NCI-H1092 treated with DMSO at 0.1 percent for 48 hours (cell line): ENCODE measurements around the gene GPT2.

Experiments
- DNase-seq: peaks from one replicate; lab custom pipeline; 2025; lab: John Stamatoyannopoulos, UW

Gene GPT2

DNA sequence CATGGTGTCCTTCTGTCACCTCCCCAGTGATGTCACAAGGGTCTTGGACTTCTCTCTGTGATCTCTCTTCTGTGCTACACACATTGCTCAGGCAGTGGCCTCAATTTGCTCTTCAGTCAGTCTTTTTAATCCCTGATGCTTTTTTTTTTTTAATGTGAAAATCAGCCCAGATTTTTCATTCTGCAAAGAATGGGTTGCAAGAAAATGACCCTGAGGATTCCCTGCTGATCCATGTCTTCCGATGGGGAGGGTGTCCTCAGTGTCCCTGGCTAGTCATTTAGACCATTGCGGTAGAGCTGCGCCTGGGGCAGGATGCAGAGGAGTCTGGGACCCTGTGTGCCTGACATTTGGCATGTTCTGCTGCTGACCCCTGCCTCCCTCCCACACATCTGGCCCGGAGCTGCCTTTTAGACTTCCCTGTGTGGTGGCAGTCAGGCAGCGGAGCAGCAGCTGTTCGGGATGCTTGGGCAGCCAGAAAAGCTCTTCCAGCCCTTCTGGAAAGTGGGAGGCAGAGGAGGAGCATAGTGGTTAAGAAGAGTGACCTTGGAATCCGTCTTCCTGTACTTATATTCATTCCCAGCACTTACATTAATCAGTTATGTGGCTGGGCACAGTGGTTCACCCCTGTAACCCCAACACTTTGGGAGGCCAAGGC is 12.3 kb downstream of the GPT2 start:
- DNase-seq: no peak

DNA sequence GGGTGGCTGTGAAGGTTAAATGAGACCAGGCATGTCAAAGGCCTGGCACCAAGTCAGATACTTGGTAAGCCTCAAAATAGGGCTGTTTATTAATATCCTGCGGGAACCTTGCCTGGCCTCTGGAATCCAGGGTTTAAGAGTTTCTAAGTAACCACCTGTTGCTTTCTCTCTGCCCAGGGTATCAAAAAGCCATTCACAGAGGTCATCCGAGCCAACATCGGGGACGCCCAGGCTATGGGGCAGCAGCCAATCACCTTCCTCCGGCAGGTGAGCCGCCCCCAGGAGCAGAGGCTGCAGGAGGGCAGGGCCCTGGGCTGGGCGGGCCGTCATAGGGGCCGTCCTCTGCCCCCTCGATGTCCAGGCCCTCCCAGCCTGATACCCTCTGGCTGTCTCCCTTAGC is 13.3 kb downstream of the GPT2 start:
- DNase-seq: no peak

DNA sequence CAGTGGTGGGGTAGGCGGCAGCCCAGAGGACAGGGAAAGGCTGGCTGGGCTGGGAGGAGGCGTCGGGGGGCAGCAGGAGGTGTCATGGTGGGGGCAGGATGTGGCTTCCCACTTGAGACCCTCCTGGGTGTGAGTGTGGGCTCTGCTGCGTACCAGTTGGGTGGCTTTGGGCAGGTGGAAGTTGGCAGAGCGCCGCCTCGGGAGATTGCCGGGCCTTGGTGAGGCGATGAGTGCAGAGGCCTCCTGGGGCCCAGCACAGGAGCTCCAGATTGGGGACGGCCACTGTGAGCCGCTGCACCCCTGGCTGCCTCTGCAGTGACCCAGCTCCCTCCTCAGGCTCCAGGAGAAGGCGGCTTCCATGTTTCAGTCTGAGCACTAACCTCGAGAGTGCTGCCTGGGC is 13.8 kb downstream of the GPT2 start:
- DNase-seq: no peak

GRCh38 chr16:46899443-46900143 is 15.4 kb downstream of the GPT2 start:
- DNase-seq: no peak

DNA sequence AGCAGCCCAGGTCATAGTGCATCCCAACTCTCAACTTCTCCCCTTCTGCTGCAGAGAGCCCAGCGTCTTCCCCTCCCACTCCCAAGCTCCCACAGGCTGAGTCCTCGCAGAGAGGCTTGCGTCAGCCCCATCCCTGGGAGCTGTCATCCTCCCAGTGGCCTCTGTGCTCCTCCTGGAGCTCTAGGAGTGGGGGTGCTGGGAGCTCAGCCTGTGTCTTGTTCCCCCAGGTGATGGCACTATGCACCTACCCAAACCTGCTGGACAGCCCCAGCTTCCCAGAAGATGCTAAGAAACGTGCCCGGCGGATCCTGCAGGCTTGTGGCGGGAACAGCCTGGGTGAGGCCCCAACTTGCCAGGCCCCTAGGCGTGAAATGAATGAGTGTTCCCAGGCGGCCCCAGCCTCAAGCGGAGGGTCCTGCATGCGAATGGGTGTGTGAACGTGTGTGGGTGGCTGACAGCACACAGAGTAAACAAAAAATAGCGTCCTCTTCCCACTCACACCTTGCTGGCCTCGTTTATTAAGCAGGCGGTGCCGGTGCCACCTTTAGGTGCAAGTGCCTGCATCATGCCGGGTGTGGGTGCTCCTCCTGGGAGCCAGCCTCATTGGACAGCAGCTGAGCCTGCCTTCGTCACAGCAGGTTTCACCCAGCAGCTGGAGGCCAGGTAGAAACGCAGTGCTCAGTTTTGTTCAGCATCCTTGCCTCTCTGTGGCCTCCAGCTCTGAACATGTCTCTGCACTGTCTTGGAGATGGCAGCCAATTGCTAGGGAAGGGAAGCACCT is 16.5 kb downstream of the GPT2 start:
- no peak for DNase-seq

DNA sequence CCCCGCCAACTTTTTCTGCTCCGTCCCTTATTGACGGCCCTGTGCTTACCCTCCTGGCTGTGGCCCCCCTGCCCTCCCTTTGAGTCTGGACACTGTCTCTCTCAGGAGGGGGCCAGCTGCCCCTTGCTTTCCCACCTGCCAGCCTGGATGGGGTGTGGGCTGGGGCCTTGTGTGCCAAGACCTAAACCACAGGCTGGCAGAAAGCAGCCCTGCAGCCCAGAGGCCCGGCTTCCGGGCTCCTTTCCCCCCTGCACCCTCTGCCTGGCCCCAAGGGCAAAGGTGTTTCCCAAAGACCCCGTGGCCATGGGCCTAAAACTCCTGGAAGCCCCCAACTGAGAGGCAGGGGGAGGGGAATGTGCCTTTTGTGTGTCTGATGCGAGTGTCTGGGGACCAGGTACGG is 17.5 kb downstream of the GPT2 start:
- DNase-seq: no peak

DNA sequence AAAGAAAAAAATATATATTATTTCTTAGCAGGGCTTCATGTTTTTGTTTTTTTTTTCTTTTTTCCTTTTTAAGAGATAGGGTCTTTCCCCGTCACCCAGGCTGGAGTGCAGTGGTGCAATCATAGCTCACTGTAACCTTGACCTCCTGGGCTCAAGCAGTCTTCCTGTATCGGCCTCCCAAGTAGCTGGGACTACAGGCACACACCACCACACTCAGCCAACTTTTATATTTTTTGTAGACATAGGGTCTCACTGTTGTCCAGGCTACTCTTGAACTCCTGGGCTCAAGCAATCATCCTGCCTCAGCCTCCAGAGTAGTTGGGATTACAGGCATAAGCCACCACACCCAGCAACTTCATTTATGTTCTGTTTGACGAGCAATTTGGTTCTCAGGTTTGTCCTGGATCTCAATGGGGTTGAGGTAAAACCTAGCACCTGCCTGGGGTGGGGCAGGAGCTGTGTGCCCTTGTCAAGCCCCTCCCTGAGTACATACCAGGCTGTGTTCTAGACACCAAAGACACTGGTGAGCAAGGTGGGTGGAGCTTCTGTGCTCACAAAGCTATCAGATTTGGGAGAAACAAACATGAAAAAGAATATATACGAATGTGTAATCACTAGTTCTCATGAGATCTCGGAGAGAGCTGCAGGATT is 19.2 kb downstream of the GPT2 start:
- DNase-seq: no peak

DNA sequence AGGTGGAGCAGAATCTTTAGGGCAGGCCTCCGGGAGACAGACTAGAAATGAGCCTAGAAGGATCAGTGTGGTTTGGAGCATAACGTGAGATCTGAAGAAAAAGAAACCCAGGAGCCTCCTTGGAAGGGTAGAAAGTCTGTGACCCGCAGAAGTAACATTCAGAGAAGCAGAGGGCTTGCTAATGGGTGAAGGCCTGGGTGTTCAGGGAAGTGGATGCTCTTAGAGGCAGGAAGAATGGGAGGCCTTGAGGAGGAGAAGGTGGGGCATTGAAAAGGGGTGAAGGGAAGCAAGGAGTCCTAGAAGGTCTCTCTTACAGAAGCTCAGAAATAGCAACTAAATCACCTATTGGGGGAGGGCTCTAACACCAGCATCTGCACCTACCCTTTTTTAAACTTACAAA is 20.3 kb downstream of the GPT2 start:
- DNase-seq: no peak

GRCh38 chr16:46906360-46907060 is 22.3 kb downstream of the GPT2 start:
- DNase-seq: no peak

GRCh38 chr16:46907061-46907774 is 23.1 kb downstream of the GPT2 start:
- no peak for DNase-seq

DNA sequence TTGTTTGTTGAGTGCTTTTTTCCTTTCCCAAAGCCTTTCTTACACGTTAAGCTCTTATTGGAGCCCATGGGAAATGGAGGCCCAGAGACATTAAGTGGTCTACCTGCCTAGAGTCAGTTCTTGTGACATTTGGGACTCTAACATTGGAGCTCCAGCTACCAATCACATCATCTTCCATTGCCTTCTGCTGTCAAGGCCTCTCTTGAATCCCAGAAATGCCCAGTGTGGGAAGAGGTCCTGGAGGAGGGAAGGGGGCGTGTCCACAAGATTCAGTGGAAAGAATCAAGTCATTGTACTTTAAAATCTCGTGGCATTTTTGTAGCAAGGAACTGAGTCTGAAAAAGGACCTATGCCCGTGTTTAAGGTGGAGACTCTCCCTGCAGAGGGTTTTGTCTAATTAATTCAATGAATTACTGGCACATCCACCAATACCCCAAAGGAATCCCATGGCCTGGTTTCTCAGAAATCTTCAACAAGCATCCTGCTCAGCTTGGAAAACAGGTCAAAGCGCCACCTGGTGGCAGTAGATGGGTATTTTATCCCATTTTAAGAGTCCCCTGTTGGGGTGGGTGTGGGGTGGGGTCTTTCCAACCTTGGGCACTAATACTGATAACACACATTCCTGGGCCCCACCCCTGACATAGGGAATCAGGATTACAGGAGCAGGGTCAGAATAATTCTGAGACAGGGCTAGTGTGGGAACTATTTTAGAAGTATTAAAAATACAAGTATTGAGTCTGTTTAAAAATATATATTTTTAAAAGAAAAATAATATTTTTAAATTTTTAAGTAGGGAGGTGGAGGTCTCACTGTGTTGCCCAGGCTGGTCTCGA is 24.6 kb downstream of the GPT2 start:
- DNase-seq: peak; percentile 38

- no peak for DNase-seq
Measured at GRCh38 chr16:46911038-46911437, 26.9 kb downstream of the GPT2 start.

GRCh38 chr16:46911650-46912049 is 27.5 kb downstream of the GPT2 start:
- no peak for DNase-seq

- no peak for DNase-seq
Measured at GRCh38 chr16:46914556-46915201, 30.5 kb downstream of the GPT2 start.

- no peak for DNase-seq
Measured at GRCh38 chr16:46915483-46916025, 31.4 kb downstream of the GPT2 start.

- no peak for DNase-seq
Measured at GRCh38 chr16:46916980-46917379, 32.8 kb downstream of the GPT2 start.

DNA sequence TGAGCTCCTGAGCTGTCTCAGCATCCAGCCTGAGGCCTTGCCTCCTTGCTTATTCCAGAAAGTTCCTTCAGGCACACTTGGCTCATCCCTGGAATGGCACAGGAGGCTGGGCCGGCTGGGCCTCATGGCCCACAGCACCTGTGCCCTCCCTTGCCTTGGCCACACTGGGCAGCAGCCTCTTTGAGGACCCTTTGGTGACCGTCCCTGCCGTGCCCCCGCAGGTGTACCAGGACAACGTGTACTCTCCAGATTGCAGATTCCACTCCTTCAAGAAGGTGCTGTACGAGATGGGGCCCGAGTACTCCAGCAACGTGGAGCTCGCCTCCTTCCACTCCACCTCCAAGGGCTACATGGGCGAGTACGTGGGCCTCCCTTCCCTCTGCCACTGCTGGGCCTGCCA is 34.2 kb downstream of the GPT2 start:
- no peak for DNase-seq

- DNase-seq: no peak
Measured at GRCh38 chr16:46918905-46919792, 35.0 kb downstream of the GPT2 start.
